Fibroblast of the conjunctiva (primary cell): Measurements from ENCODE around the gene RSRP1.
"Not testable (repeated sequence)": the region's sequence is repeated elsewhere in the genome, so short reads cannot be mapped to it uniquely, and the experiment has no call there.

Experiments used
- DNase-seq: peaks from one replicate; pipeline ENCODE4 v3.0.0-alpha.2; 2010; ENCODE audit warnings: low read depth

The RSRP1 gene

DNA sequence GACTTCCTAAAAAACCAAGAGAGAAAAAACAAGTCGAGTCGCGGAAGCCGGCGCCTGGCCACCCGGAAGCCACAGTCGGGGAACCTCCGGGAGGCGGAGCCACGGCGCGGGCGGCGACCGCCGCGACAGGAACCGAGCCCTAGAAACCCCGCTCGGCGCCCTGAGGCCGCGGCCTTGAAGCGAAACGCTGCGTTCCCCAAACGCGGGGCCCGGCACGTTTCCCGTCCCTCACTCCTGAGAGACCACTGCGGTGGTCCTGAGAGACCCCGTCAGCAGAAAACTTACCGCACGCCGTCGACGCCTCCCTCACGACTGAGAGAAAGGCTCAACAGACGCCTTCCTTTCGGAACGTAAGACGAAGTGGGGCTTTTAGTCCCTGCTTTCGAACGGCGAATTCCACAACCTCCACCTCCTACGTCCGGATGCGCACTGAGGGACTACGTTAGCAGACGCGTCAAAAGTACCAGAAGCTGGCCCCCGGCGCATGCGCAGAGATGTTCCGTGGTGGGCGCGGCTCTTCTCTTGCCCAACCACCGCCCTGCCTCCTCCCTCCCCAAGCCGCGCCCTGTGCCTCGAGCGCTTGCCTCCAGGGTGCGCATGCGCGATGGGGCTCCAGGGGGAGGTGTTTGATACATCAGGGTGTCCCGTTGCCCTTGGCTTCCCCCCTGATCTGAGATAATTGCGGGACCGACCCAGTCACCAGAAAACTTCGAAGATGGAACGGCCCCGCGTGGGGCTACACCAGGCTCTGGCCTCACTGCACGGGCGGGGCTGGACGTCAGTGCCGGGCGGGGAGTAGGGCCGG is at the start of gene RSRP1:
Gene RSRP1, minus strand, starts transcription at position 431 of the 805 bp plus-strand sequence. CDS start 491 bp downstream, outside the sequence.
- DNase-seq: peak; percentile 98

GRCh38 chr1:25296501-25296900 is 49.2 kb upstream of the RSRP1 start:
- not testable (repeated sequence) for DNase-seq

DNA sequence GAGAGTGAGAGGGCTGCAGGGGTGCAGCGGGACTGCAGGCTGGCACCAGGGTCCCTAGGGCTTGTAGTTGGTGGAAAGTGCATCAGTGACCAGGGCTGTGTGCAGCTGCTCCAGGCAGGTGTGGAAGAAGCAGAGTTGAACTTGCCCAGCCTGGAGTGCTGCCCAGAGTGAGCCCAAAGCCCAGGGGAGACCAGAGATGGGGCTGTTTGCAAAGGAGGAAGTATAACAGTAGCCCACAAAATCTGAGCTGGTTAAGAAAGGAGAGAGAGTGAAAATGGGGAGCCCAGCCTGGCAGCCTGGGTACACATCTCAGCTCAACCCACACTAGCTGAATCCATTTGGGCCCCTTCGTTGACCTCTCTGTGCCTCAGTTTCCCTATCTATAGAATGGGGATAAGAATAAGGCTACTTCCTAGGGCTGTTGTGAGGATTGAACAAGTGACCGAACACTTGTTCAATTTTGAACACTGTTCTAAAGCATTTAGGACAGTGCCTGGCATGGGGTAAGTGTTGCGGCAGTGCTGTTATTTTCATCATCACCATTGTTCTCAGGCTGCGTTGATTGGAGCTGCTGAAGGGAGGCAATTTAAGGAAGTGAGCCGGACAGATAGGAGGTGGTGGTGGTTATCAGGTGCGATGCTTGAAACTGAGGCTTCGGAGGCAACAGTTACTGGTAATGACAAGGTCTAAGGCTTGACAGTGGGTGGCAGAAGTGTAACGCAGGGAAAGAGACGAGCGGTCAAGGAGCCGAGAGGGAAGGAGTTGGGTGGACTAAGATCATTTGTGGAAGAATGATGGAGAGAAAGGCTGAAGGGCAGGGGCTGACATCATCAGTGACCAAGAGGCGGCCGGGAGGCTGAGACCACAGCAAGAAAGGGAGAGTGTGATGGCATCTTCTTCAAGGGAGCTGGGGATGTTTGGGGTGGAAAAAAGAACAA is 47.9 kb upstream of the RSRP1 start:
- not testable (repeated sequence) for DNase-seq

DNA sequence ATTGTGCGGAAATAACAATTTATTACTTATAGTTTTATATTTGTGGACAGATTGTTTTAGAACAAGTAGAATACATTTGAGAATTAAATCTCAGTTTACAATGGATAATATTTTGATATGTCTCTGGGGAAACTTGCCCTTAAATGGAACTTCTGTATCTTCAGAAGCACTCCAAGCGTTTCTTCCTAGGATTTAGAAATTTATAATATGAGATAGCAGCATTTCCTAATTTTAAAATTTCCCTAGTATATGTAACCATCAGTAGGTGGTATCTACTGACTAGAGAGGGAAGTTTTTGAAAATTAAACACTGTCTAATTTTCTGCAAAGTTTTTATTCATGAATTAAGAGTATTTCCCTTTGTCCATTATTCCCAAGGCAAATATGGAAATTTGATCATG is 46.2 kb upstream of the RSRP1 start:
- not testable (repeated sequence) for DNase-seq

- not testable (repeated sequence) for DNase-seq
These were observed 42.8 kb upstream of the RSRP1 start for GRCh38 chr1:25290043-25290442.

DNA sequence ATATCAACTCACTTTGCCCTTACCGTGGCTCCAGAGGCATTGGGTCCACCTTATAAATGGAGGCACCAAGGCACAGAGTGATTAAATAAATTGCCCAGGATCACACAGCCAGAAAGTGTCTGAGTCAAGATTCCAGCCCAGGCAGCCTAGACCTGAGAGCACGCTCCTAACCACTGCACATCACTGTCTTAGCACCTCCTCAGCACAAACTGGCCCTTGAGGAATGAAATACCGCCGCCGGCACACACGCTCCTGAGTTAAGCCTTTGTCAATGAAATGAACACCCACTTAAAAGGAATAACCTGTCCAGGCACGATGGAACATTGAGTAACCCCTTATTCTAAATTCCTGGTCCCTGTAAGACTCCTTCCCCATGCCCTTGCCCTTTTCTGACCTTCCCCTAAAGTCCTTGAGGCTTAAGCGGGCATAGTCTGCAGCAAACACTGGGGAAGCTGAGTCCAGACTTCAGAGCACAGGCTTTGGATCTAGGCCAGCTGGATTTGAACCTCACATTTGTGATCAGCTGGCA is 41.4 kb upstream of the RSRP1 start:
- DNase-seq: not testable (repeated sequence)

DNA sequence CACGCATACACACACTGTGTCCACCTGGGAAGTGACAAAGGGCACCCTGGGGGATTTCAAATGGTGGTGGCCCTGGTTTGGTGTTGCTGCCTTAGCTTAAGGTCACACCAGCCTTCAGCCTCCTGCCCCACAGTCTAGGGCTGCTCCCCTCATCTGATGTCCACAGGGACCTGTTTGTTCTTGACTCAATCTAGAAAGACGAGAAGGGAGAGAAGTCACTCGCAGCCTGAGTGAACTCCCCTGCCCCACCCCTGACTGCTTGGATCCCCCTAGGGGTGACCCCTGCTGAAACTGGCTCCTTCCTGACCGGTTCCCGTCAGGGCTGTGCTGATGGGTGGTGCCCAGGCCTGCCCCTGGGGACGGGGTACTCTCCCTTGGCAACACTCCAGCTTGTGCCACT is 39.9 kb upstream of the RSRP1 start:
- DNase-seq: not testable (repeated sequence)

GRCh38 chr1:25285862-25286261 is 38.6 kb upstream of the RSRP1 start:
- DNase-seq: not testable (repeated sequence)

GRCh38 chr1:25279693-25280111 is 32.4 kb upstream of the RSRP1 start:
- DNase-seq: not testable (repeated sequence)

DNA sequence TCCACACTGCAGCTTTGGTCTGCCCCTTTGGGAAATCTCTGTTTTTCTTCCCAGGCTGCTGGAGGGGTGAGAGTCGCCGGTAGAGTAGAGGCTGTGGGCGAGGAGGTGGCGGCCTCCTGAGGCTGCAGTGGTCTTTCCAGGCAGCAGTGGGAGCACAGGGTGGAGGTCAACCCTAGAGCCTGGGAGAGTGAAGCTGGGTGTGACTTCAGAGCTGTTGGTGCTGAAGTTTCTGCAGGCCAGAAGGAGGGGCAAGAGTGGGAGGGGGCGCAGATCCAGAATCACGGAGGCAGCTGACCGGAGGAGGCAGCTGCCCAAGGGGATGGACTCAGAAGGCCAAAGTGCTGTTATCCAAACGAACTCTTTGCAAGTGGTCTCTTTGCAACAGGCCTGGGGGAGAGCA is 31.5 kb upstream of the RSRP1 start:
- not testable (repeated sequence) for DNase-seq

GRCh38 chr1:25278358-25278757 is 31.1 kb upstream of the RSRP1 start:
- DNase-seq: not testable (repeated sequence)

DNA sequence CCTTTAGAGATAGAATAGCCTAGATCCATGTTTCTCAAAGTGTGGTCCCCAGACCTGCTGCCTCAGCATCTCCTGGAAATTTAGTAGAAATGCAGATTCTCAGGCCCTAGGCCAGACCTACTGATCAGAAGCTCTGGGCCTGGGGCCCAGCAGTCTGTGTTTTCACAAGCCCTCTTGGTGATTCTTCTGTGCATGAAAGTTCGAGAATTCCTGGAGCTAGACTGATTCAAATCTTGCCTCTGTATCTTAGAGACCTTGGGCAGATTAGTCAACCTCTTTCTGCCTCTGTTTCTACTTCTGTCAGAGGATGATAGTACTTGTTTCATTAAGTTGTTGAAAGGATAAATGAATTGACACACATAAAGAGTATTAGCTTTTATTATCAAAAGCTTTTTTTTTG is 30.0 kb upstream of the RSRP1 start:
- DNase-seq: not testable (repeated sequence)

- not testable (repeated sequence) for DNase-seq
These were observed 28.4 kb upstream of the RSRP1 start for GRCh38 chr1:25275648-25276047.

DNA sequence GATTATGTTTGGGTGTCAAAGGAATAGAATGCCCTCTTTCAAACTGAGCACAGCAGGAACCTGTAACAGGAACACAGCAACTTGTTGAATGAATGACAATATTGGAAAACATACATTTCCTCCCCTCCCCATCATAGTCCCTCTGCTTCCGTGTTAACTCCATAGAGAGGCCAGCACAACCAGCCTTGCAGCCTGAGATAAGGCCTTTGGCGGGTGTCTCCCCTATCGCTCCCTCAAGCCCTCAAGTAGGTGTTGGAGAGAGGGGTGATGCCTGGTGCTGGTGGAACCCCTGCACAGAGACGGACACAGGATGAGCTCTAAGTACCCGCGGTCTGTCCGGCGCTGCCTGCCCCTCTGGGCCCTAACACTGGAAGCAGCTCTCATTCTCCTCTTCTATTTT is 25.0 kb upstream of the RSRP1 start, which contains the start of gene RHD:
Gene RHD, plus strand, starts transcription at position 272 of the 400 bp plus-strand sequence. Its CDS starts 39 bp downstream, at position 311.
- not testable (repeated sequence) for DNase-seq

DNA sequence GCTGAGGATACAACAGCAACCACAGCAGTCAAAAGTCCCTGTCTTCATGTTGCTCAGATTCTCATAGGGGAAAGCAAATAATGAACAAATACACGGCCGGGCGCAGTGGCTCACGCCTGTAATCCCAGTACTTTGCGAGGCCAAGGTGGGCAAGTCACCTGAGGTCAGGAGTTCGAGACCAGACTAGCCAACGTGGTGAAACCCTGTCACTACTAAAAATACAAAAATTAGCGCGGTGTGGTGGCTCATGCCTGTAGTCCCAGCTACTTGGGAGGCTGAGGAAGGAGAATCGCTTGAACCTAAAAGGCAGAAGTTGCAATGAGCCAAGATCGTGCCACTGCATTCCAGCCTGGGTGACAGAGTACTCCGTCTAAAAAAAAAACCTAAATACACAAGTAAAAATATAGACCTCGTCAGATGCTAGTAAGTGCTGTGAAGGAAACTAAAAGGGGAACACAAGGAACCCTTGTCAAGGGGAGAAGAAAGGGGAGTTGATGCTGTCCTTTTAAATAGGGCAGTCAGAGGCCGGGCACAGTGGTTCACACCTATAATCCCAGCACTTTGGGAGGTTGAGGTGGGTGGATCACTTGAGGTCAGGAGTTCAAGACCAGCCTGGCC is 21.0 kb upstream of the RSRP1 start:
- not testable (repeated sequence) for DNase-seq

- DNase-seq: peak; percentile 9
These were observed 20.3 kb upstream of the RSRP1 start for GRCh38 chr1:25267288-25268142.

DNA sequence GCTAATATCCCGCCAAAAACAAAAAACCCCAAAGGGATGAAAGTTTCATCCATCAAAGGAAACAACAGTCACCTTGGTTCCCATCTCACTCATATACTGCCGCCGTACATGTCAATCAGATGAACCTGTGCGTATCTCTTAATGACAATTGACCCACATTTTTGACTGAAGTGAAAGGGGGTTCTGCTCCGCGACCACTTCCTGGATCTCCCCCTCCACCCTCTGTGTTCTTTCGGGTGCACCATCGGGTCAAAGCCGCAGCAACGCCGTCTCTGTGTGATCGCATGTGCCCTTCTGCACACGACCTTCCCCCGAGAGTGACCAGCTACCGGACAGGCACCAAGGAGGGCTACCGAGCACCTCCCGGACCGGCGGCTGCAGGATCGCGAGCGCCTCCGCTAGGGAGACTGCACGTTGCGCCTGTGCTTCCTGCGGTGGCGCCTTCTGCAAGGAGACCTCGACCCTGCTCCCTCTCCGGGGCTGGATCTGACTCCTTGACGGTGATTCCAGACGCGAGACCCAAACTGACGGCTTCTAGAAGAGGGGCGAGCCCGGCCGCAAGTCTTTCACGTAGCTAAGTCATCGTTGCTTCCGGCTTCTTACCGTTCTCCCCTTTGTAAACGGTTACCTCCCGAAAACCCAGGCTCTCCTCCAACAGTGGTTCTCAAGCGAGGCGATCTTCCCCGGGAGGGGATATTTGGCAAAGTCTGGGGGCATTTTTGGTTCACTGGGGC is 19.5 kb upstream of the RSRP1 start:
- not testable (repeated sequence) for DNase-seq

- not testable (repeated sequence) for DNase-seq
These were observed 13.1 kb upstream of the RSRP1 start for GRCh38 chr1:25260336-25260735.

DNA sequence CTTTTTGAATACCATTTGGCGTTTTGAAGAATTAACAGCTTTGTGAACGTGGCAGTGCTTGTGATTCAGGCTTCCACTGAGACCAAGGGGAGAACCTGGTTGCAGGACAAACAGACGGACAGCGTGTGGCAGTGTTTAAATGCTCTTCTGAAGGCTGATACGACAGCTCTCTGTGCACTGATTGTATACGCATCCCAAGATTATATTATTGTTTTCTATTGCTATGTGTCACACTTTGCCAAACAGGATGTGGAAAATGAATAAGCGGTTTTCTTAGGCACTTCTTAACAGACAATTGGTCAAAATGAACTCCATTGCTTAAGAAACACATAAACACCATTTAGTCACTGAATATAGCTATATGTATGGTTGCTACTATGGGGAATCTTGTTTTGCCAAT is 12.6 kb upstream of the RSRP1 start:
- not testable (repeated sequence) for DNase-seq

- DNase-seq: no peak
These were observed 9.9 kb upstream of the RSRP1 start for GRCh38 chr1:25257196-25257595.
